Activated CD4-positive, alpha-beta memory T cell treated with anti-CD3 and anti-CD28 coated beads, Interleukin-2, amount 10 ng/mL, durations not matched to agents 7 days and 5 days (primary cell): ENCODE measurements around the gene P2RX5. TPM values are rescaled to one million over a fixed set of nuclear protein-coding genes. Genes with fewer than 3 reads are reported as not detected.

Experiments used
- CTCF ChIA-PET: fragments of 350-600 bp; sonication (Branson Sonifier 250); formaldehyde crosslinking; loops from one replicate; lab custom pipeline; 2021; ENCODE audit warnings: antibody characterized with exemption, inconsistent platforms; lab: Charles Lee
- POLR2A ChIA-PET: fragments of 350-600 bp; sonication (Branson Sonifier 250); formaldehyde crosslinking; loops from one replicate; lab custom pipeline; 2021; ENCODE audit warnings: antibody characterized with exemption; lab: Charles Lee
- DNase-seq: peaks from one replicate; pipeline ENCODE4 v3.0.0-alpha.2; 2020
- H3K27ac Mint-ChIP-seq: one replicate; pipeline ENCODE4 v1.8.0; 2021; ENCODE audit warnings: mild to moderate bottlenecking, mixed read lengths
- H3K27me3 Mint-ChIP-seq: one replicate; pipeline ENCODE4 v1.8.0; 2021; ENCODE audit warnings: mixed read lengths
- H3K36me3 Mint-ChIP-seq: one replicate; pipeline ENCODE4 v1.8.0; 2021; ENCODE audit warnings: low read depth, mixed read lengths
- H3K4me1 Mint-ChIP-seq: one replicate; pipeline ENCODE4 v1.8.0; 2021; ENCODE audit warnings: mixed read lengths
- H3K4me3 Mint-ChIP-seq: one replicate; pipeline ENCODE4 v1.8.0; 2021; ENCODE audit warnings: mild to moderate bottlenecking, mixed read lengths
- H3K9me3 Mint-ChIP-seq: one replicate; pipeline ENCODE4 v1.8.0; 2021; ENCODE audit warnings: mixed read lengths
- total RNA-seq, 2 experiments: library from RNA; stranded (reverse); gene quantifications; one replicate each; pipeline ENCODE4 v1.2.3, GENCODE V29; 2021

The P2RX5 gene
- total RNA-seq, 2 experiments from 2014 or later = 30.8 to 31.1 TPM

DNA sequence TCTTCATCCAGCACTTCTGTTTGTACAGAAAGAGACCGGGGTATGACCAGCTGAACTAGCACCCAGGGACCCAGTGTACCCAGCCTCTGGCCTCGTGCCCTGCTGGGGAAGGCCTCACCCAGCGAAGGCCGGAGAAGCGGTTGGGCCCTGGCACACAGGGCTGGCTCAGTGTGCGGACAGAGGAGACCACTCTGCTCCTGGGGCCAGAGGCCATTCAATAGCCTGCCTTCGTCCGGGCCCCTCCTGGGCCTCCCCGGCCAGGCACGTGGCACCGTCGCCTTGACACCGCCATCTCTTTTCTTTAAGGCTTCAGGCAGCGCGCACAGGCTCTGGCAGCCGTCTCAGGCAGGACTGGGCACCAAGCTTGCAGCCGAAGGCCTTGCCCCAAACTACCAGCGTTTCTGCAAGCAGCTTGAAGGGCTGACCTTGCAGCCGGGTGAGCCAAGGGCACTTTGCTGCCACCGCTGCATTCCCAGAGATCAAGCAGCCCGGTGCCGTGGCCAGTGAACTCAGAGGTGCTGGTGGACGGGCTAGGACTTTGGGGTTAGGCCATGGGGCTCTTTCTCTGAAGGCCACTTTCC, 35.6 kb downstream of the P2RX5 start:
- no peaks in the 10 kb centered on the region for H3K9me3 Mint-ChIP-seq
- no peak overlapping the region for H3K4me3 Mint-ChIP-seq
- H3K36me3 Mint-ChIP-seq = peaks cover 2% of the 10 kb centered on the region
- H3K4me1 Mint-ChIP-seq = peaks cover 2% of the 10 kb centered on the region
- no peak for DNase-seq
- H3K27me3 Mint-ChIP-seq = no peaks in the 10 kb centered on the region
- H3K27ac Mint-ChIP-seq = no peak overlapping the region
- CTCF ChIA-PET = no interaction called here
- POLR2A ChIA-PET = no interaction called here

- no peaks in the 10 kb centered on the region for H3K27me3 Mint-ChIP-seq
- CTCF ChIA-PET = no interaction called here
- no peak overlapping the region for H3K4me3 Mint-ChIP-seq
- H3K27ac Mint-ChIP-seq = no peak overlapping the region
- no peaks in the 10 kb centered on the region for H3K4me1 Mint-ChIP-seq
- POLR2A ChIA-PET = no interaction called here
- peaks cover 2% of the 10 kb centered on the region for H3K36me3 Mint-ChIP-seq
- DNase-seq = no peak
- H3K9me3 Mint-ChIP-seq = no peaks in the 10 kb centered on the region
Observed at GRCh38 chr17:3659541-3660111, 36.3 kb downstream of the P2RX5 start.

DNA sequence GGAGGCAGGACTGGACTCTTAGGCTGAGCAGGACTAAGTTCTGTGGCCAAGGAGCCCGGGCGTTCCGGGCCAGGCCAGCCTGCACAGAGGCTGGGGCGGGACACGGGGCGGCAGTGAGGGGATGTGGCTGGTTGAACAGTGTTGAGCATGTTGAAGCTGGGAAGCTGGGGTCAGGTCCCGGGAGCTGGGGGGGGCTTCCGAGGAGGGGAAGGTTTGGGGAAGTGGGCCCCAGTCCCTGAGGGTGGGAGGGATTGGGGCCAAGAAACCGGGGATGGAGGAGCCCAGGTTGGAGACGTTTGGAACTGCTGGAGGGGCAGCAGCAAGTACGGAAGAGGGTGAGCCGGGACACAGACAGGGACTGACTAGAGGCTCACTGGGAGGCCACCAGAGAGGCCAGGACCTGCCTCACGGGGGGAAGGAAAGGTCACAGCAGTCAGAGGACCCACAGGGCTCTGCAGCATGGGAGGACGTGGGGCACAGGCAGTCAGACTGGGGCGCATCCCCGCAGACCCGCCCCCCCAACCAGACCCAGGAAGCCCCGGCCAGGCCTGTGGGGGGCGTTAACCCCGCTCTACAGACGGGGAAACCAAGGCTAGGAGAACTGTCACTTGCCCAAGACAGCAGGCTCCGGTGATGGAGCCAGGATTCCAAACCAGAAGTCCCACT, 37.0 kb downstream of the P2RX5 start:
- H3K4me3 Mint-ChIP-seq = no peak overlapping the region
- POLR2A ChIA-PET = interaction anchor here (1.0 kb wide), 1 partner anchor 15 kb away, joined by 4 read pairs; no protein-coding TSS in a partner anchor
- no peaks in the 10 kb centered on the region for H3K4me1 Mint-ChIP-seq
- no peak for DNase-seq
- no peaks in the 10 kb centered on the region for H3K9me3 Mint-ChIP-seq
- H3K27me3 Mint-ChIP-seq = no peaks in the 10 kb centered on the region
- CTCF ChIA-PET = no interaction called here
- H3K36me3 Mint-ChIP-seq = peaks cover 3% of the 10 kb centered on the region
- no peak overlapping the region for H3K27ac Mint-ChIP-seq

- no peak overlapping the region for H3K27ac Mint-ChIP-seq
- CTCF ChIA-PET = no interaction called here
- DNase-seq = no peak
- no peaks in the 10 kb centered on the region for H3K27me3 Mint-ChIP-seq
- H3K4me3 Mint-ChIP-seq = no peak overlapping the region
- H3K36me3 Mint-ChIP-seq = peaks cover 6% of the 10 kb centered on the region
- POLR2A ChIA-PET = interaction anchor here (1.0 kb wide), 2 partner anchors 9 to 15 kb away, joined by 3 to 4 read pairs; no protein-coding TSS in a partner anchor
- no peaks in the 10 kb centered on the region for H3K9me3 Mint-ChIP-seq
- no peaks in the 10 kb centered on the region for H3K4me1 Mint-ChIP-seq
Observed at GRCh38 chr17:3657874-3658783, 37.8 kb downstream of the P2RX5 start.

DNA sequence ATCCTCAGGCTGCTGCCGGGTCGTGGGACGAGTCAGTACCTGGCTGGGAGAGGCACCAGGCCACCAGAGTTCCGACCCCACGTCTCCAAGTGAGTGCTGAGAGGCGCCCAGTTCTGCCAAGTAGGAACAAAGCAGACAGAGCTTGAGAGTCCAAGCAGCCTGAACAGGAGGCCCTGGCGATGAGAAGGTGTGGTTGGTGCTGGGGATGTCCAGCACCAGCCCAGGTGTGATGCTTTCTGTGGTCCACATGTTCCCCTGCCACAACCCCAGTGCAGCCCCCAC, 38.4 kb downstream of the P2RX5 start:
- ChIA-PET CTCF (no interaction called here), POLR2A (interaction anchor here (1.0 kb wide), 1 partner anchor 10 kb away, joined by 3 read pairs; no protein-coding TSS in a partner anchor)
- Mint-ChIP-seq H3K9me3 (no peaks in the 10 kb centered on the region), H3K27me3 (no peaks in the 10 kb centered on the region), H3K36me3 (peaks cover 6% of the 10 kb centered on the region), H3K4me1 (no peaks in the 10 kb centered on the region), H3K27ac (no peak overlapping the region), H3K4me3 (no peak overlapping the region)
- no peak for DNase-seq

DNA sequence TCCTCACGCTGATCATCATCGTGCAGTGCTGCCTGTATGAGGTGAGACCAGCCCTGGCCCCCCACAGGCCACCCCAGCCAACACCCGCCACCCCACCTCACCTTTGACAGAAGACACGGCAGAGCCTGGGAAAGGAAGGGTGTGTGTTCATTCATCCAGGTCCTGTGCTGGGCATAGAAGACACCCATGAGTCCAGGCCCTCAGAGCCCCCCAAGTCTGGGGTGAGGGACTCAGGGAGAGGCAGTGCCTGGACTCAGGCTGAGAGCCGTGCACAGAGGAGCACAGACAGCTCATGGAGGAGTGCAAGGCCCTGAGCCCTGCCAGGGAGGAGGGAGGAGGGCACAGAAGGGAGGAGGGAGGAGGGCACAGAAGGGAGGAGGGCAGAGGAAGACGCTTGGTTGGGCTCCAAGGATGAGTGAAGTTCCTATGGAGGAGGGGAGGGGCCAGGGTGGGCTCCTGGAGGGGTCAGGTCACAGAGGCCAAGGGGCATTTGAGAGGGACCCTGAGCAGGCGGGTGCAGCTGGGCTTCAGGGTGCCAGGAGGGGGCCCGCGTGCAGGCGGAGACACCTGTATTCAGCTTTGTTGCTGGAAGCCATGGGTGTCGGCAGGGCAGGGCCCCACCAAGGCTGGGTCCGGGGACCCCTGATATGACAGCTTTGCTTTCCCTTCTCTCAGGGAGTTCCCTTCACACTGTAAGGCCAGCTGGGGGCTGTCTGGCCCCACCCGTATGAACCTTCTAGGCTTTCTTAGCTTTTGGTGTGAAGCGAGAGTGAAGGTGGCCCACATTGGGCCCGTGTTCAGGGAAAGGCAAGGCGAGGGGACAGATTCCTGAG, 39.0 kb downstream of the P2RX5 start:
- no peaks in the 10 kb centered on the region for H3K9me3 Mint-ChIP-seq
- H3K27ac Mint-ChIP-seq = no peak overlapping the region
- H3K4me3 Mint-ChIP-seq = no peak overlapping the region
- H3K27me3 Mint-ChIP-seq = no peaks in the 10 kb centered on the region
- peaks cover 6% of the 10 kb centered on the region for H3K36me3 Mint-ChIP-seq
- CTCF ChIA-PET = no interaction called here
- no peaks in the 10 kb centered on the region for H3K4me1 Mint-ChIP-seq
- POLR2A ChIA-PET = no interaction called here
- DNase-seq = no peak

- no peaks in the 10 kb centered on the region for H3K27me3 Mint-ChIP-seq
- no peak overlapping the region for H3K4me3 Mint-ChIP-seq
- no peaks in the 10 kb centered on the region for H3K9me3 Mint-ChIP-seq
- CTCF ChIA-PET = no interaction called here
- peaks cover 6% of the 10 kb centered on the region for H3K36me3 Mint-ChIP-seq
- DNase-seq = no peak
- POLR2A ChIA-PET = no interaction called here
- H3K27ac Mint-ChIP-seq = no peak overlapping the region
- no peaks in the 10 kb centered on the region for H3K4me1 Mint-ChIP-seq
Observed at GRCh38 chr17:3656353-3656752, 39.6 kb downstream of the P2RX5 start.

DNA sequence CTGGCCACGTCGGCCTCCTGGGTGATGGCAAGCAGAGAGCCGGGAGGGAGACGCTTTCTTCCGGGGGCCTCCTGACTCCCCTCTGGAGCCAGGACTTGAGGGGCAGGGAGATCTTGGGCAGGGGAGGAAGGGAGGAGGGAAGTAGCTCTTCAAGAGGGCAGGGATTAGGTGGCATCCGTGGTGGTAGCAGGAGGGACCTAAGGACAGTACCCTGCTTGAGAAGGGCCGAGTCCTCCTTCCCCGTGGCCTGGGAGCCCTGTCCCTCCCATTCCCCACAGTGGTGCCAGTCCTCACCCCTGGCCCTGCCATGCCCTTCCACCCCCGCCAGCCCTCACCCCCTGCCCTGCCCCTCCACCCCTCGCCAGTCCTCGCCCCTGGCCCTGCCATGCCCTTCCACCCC, 40.2 kb downstream of the P2RX5 start:
- Mint-ChIP-seq H3K27ac (no peak overlapping the region), H3K4me3 (no peak overlapping the region), H3K4me1 (no peaks in the 10 kb centered on the region), H3K36me3 (peaks cover 3% of the 10 kb centered on the region), H3K27me3 (no peaks in the 10 kb centered on the region), H3K9me3 (no peaks in the 10 kb centered on the region)
- DNase-seq = no peak
- ChIA-PET POLR2A (interaction anchor here (1.7 kb wide), 1 partner anchor 13 kb away, joined by 3 read pairs; no protein-coding TSS in a partner anchor), CTCF (no interaction called here)

GRCh38 chr17:3647769-3648555, 48.0 kb downstream of the P2RX5 start:
- Mint-ChIP-seq H3K4me1 (peaks cover 20% of the 10 kb centered on the region), H3K27me3 (no peaks in the 10 kb centered on the region), H3K9me3 (no peaks in the 10 kb centered on the region), H3K36me3 (peaks cover 25% of the 10 kb centered on the region), H3K4me3 (no peak overlapping the region), H3K27ac (no peak overlapping the region)
- CTCF ChIA-PET = interaction anchor here (1.1 to 3.2 kb wide), 6 partner anchors 8 to 410 kb away, joined by 3 to 41 read pairs (median 4); partner anchors contain the start of genes CTNS and SHPK
- DNase-seq = peak; percentile 65
- POLR2A ChIA-PET = interaction anchor here (1.1 to 1.3 kb wide), 2 partner anchors 12 to 47 kb away, joined by 3 read pairs; partner anchors contain the start of genes CTNS and SHPK

DNA sequence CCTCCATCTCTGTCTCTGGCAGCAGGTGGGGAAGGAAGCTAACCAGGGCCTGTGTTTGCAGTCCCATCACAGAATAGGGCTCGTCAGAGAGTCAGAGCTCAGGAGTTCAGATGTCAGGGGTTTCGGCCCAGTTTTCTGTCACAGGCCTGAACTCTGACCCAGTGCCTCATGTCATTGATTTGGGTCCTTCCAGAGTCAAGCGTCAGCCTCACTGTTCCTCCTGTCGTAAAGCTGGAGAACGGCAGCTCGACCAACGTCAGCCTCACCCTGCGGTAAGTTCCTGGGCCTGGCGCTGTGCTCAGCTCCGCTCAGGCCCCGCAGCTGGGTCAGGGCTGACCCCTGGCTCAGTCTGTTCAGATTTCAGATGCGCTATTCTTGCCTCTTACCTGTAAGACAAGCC, 48.7 kb downstream of the P2RX5 start:
- CTCF ChIA-PET = interaction anchor here (1.5 to 3.2 kb wide), 3 partner anchors 11 to 45 kb away, joined by 3 to 41 read pairs (median 22); partner anchors contain the start of genes CTNS and SHPK
- Mint-ChIP-seq H3K4me3 (no peak overlapping the region), H3K9me3 (no peaks in the 10 kb centered on the region), H3K27ac (no peak overlapping the region), H3K27me3 (no peaks in the 10 kb centered on the region), H3K4me1 (peaks cover 25% of the 10 kb centered on the region), H3K36me3 (peaks cover 25% of the 10 kb centered on the region)
- no peak for DNase-seq
- POLR2A ChIA-PET = interaction anchor here (1.1 to 1.3 kb wide), 3 partner anchors 11 to 48 kb away, joined by 3 read pairs; partner anchors contain the start of genes CTNS and SHPK

DNA sequence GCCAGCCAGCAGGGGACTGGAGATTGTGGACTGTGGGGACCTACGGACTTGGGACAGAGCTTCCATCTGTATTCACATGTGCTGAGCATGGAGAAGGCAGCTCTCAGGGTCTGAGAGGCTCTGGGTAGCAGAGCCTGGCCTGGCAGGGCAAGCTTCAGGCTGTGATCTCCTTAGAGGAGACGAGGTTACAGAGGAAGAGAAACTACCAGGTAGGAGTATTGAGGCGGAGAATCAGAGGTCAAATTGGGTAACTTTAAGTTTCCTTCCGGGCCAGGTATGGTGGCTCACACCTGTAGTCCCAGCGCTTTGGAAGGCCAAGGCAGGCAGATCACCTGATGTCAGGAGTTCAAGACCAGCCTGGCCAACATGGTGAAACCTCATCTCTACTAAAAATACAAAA, 50.6 kb downstream of the P2RX5 start:
- H3K36me3 Mint-ChIP-seq = peaks cover 35% of the 10 kb centered on the region
- peaks cover 42% of the 10 kb centered on the region for H3K4me1 Mint-ChIP-seq
- POLR2A ChIA-PET = no interaction called here
- H3K9me3 Mint-ChIP-seq = no peaks in the 10 kb centered on the region
- peak overlapping the region; percentile 44 for H3K27ac Mint-ChIP-seq
- no peak for DNase-seq
- H3K4me3 Mint-ChIP-seq = no peak overlapping the region
- CTCF ChIA-PET = interaction anchor here (2.1 kb wide), 1 partner anchor 9 kb away, joined by 8 read pairs; the partner anchor contains the start of genes CTNS and SHPK
- no peaks in the 10 kb centered on the region for H3K27me3 Mint-ChIP-seq
